ENCODE measurements around the gene FAM98A.
A peak's percentile ranks its signal among the peaks of the same experiment; 100 is the strongest.

Gene FAM98A

DNA sequence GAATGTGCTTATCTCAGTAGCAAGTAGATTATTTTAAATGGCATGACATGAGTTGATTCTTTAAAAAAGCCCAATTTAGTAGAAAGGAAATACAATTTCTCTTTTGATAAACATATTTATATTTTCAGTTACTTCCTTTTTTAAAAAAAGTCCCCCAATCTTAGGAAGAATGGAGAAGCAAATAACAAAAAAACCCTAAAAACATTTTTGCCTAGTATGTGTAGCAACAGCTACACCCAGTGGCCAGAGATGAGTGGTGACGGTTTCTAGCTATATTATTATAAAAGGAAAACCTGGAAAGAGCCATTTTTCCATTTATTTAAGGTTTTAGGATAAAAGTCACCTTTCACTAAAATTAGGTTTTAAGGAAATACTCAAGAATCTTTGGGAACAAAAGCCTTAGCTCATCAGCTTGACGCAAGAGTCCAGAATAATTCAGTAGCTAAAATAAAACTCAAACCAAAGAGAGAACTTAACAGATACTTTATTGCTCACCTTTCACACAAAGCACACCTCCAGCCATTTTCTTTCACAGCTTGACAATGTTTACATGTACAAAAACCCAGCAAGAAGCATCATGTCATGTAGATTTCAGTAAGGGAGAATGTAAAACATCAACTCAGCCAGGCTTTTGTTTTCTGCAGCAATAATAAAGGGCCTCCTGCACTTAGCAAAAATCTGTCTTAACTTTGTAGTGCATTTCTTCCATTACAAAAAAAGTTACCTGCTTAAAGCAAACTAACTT is 15.7 kb downstream of the FAM98A start:
- Mint-ChIP-seq H3K4me1 (ENCODE audit: low read depth in 2 of 2) (peaks cover 0 to 4% of the 10 kb centered on the region in 2 donors), H3K9me3 (no peaks in the 10 kb centered on the region), H3K27me3 (no peaks in the 10 kb centered on the region), H3K36me3 (ENCODE audit: insufficient read depth) (peaks cover 33% of the 10 kb centered on the region), H3K4me3 (no peak overlapping the region), H3K27ac (no peak overlapping the region)
- ATAC-seq (replicated peaks) (peak; percentile 57), DNase-seq (peak in 2 of 3 experiments; percentile 19 to 23)

GRCh38 chr2:33581872-33582271 is 17.2 kb downstream of the FAM98A start:
- peaks cover 0 to 4% of the 10 kb centered on the region in 2 donors for H3K4me1 Mint-ChIP-seq (ENCODE audit: low read depth in 2 of 2)
- H3K4me3 Mint-ChIP-seq: no peak overlapping the region
- no peaks in the 10 kb centered on the region for H3K27me3 Mint-ChIP-seq
- H3K9me3 Mint-ChIP-seq: no peaks in the 10 kb centered on the region
- ATAC-seq (replicated peaks) (no peak), DNase-seq (no peak)
- peaks cover 25% of the 10 kb centered on the region for H3K36me3 Mint-ChIP-seq (ENCODE audit: insufficient read depth)
- H3K27ac Mint-ChIP-seq: peak overlapping the region in 1 of 2 donors; percentile 15

DNA sequence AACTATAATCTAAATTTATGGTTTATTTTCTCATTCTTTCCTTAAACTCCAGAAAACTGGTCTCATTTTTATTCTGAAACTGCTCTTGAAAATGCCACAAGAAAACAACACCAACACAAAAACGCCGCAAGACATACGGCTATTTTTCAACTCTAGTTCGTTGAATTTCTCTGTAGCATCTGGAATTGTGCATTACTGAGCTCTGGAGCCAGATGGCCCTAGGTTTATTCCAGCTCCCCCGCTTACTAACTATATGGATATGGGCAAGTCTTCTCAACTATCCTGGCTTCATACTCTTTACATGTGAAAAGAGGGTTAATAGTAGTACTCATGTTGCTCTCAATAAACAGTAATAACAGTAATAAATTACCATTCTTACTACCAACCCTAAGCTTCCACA is 19.9 kb downstream of the FAM98A start:
- no peaks in the 10 kb centered on the region for H3K27me3 Mint-ChIP-seq
- ATAC-seq (replicated peaks): no peak
- H3K9me3 Mint-ChIP-seq: no peaks in the 10 kb centered on the region
- peaks cover 0 to 4% of the 10 kb centered on the region in 2 donors for H3K4me1 Mint-ChIP-seq (ENCODE audit: low read depth in 2 of 2)
- peaks cover 1% of the 10 kb centered on the region for H3K36me3 Mint-ChIP-seq (ENCODE audit: insufficient read depth)
- DNase-seq: no peak
- peak overlapping the region in 1 of 2 donors; percentile 22 for H3K27ac Mint-ChIP-seq
- H3K4me3 Mint-ChIP-seq: no peak overlapping the region

DNA sequence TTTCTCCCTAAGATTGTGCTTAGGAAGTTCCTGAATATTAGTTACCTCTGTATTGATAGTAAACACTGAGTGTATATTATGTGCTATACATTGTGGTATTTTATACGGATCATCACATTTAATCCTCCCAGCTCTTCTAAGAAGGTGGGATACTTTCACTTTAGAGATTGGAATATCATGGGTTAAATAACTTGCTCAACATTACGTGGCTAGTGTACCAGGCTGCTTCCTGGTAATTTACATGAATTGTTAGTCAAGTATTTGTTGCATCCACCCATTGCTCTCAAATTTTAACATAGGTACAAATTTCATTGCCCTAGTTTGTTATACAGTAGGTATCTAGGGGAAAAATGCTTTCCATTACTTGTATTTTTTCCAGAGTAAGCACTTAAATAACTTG is 21.4 kb downstream of the FAM98A start:
- no peaks in the 10 kb centered on the region for H3K9me3 Mint-ChIP-seq
- no peak overlapping the region for H3K27ac Mint-ChIP-seq
- ATAC-seq (replicated peaks) (no peak), DNase-seq (no peak)
- H3K4me3 Mint-ChIP-seq: no peak overlapping the region
- H3K4me1 Mint-ChIP-seq (ENCODE audit: low read depth in 2 of 2): peaks cover 0 to 4% of the 10 kb centered on the region in 2 donors
- H3K27me3 Mint-ChIP-seq: no peaks in the 10 kb centered on the region
- no peaks in the 10 kb centered on the region for H3K36me3 Mint-ChIP-seq (ENCODE audit: insufficient read depth)

DNA sequence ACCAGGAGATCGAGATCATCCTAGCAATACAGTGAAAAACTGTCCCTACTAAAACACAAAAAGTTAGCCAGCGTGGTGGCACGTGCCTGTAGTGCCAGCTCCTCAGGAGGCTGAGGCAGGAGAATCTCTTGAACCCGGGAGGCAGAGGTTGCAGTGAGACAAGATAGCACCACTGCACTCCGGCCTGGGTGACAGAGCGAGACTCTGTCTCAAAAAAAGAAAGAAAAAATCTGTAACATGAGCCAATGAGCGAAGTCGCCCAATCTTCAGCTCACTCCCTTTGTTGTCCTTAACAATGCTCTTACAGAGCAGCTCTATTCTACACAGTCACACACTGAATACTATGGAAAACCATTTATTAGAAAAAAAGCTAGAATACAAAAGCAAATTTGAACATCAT is 22.0 kb downstream of the FAM98A start:
- ATAC-seq (replicated peaks): no peak
- H3K36me3 Mint-ChIP-seq (ENCODE audit: insufficient read depth): no peaks in the 10 kb centered on the region
- H3K4me3 Mint-ChIP-seq: no peak overlapping the region
- H3K27ac Mint-ChIP-seq: peak overlapping the region in 1 of 2 donors; percentile 22
- peaks cover 0 to 4% of the 10 kb centered on the region in 2 donors for H3K4me1 Mint-ChIP-seq (ENCODE audit: low read depth in 2 of 2)
- H3K9me3 Mint-ChIP-seq: no peaks in the 10 kb centered on the region
- no peak for DNase-seq
- no peaks in the 10 kb centered on the region for H3K27me3 Mint-ChIP-seq

GRCh38 chr2:33573657-33574056 is 25.4 kb downstream of the FAM98A start:
- Mint-ChIP-seq H3K4me1 (ENCODE audit: low read depth in 2 of 2) (peaks cover 0 to 3% of the 10 kb centered on the region in 2 donors), H3K9me3 (no peaks in the 10 kb centered on the region), H3K36me3 (ENCODE audit: insufficient read depth) (no peaks in the 10 kb centered on the region), H3K27ac (no peak overlapping the region), H3K27me3 (no peaks in the 10 kb centered on the region), H3K4me3 (no peak overlapping the region)
- DNase-seq (no peak), ATAC-seq (replicated peaks) (no peak)

DNA sequence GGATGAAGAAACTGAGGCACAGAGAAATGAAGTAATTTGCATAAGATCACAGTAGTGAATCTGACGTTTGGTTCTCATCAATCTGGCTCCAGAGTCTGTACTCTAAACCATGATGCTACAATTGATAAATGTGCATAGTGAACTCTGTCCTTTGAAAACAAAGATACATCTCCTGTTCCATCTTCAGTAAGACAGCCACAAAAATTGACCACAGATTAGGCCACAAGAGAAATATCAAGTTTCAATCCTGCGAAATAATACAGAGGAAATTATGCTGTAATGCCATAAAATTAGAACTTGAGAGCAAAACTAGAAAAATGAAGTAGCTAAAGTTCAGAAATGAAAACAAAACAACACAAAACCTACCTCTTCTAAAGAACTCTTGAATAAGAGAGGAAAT is 28.4 kb downstream of the FAM98A start:
- DNase-seq (no peak), ATAC-seq (replicated peaks) (no peak)
- no peak overlapping the region for H3K27ac Mint-ChIP-seq
- H3K4me3 Mint-ChIP-seq: no peak overlapping the region
- no peaks in the 10 kb centered on the region for H3K9me3 Mint-ChIP-seq
- no peaks in the 10 kb centered on the region for H3K27me3 Mint-ChIP-seq
- H3K36me3 Mint-ChIP-seq (ENCODE audit: insufficient read depth): no peaks in the 10 kb centered on the region
- peaks cover 0 to 3% of the 10 kb centered on the region in 2 donors for H3K4me1 Mint-ChIP-seq (ENCODE audit: low read depth in 2 of 2)

GRCh38 chr2:33561872-33562271 is 37.2 kb downstream of the FAM98A start:
- H3K4me3 Mint-ChIP-seq: no peak overlapping the region
- no peaks in the 10 kb centered on the region for H3K4me1 Mint-ChIP-seq (ENCODE audit: low read depth in 2 of 2)
- no peaks in the 10 kb centered on the region for H3K36me3 Mint-ChIP-seq (ENCODE audit: insufficient read depth)
- H3K9me3 Mint-ChIP-seq: no peaks in the 10 kb centered on the region
- DNase-seq: no peak
- H3K27ac Mint-ChIP-seq: no peak overlapping the region
- H3K27me3 Mint-ChIP-seq: no peaks in the 10 kb centered on the region
- ATAC-seq (replicated peaks): no peak

DNA sequence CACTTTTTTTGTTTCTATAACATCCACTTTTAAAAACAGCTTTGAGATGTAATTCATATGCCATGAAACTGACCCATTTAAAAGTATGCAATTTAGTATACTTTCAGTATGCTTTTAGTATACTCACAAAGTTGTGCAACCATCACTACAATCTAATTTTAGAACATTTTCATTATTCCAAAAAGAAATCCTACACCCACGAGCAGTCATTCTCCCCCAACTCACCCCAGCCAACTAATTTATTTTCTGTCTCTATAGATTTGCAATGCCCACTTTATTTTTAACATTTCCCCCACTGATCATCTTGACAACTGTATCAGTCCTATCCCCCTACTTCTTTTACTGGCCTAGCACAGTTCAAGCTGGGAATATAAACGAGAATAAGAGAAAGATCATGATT is 39.1 kb downstream of the FAM98A start:
- Mint-ChIP-seq H3K36me3 (ENCODE audit: insufficient read depth) (no peaks in the 10 kb centered on the region), H3K9me3 (no peaks in the 10 kb centered on the region), H3K4me1 (ENCODE audit: low read depth in 2 of 2) (no peaks in the 10 kb centered on the region), H3K27me3 (no peaks in the 10 kb centered on the region), H3K27ac (no peak overlapping the region), H3K4me3 (no peak overlapping the region)
- no peak for DNase-seq
- ATAC-seq (replicated peaks): no peak

- no peak overlapping the region for H3K27ac Mint-ChIP-seq
- no peaks in the 10 kb centered on the region for H3K27me3 Mint-ChIP-seq
- ATAC-seq (replicated peaks) (no peak), DNase-seq (no peak)
- no peaks in the 10 kb centered on the region for H3K36me3 Mint-ChIP-seq (ENCODE audit: insufficient read depth)
- H3K9me3 Mint-ChIP-seq: no peaks in the 10 kb centered on the region
- peaks cover 0 to 4% of the 10 kb centered on the region in 2 donors for H3K4me1 Mint-ChIP-seq (ENCODE audit: low read depth in 2 of 2)
- H3K4me3 Mint-ChIP-seq: no peak overlapping the region
These were observed 39.8 kb downstream of the FAM98A start for GRCh38 chr2:33559328-33559727.

DNA sequence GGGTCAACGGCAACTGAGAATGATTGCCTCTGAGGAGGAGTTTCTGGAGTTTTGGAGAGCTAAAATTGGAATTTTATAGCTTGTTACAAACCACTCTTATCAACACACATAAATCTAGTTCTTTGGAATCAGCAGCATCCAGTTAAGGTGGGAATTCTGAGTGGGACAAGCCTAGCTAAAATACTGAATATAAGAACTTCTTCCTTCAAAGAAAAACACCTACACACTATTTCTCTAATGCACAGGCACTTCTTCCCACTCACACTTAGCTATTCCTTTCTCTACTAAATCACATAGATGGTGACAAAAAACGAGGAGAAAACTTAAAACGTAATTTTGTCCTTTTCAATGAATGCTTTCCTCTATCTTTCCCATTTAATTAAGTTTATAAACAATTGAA is 43.4 kb downstream of the FAM98A start:
- no peak for DNase-seq
- Mint-ChIP-seq H3K27me3 (no peaks in the 10 kb centered on the region), H3K9me3 (no peaks in the 10 kb centered on the region), H3K4me3 (no peak overlapping the region), H3K27ac (no peak overlapping the region), H3K36me3 (ENCODE audit: insufficient read depth) (peaks cover 7% of the 10 kb centered on the region), H3K4me1 (ENCODE audit: low read depth in 2 of 2) (peaks cover 0 to 4% of the 10 kb centered on the region in 2 donors)
- no peak for ATAC-seq (replicated peaks)

DNA sequence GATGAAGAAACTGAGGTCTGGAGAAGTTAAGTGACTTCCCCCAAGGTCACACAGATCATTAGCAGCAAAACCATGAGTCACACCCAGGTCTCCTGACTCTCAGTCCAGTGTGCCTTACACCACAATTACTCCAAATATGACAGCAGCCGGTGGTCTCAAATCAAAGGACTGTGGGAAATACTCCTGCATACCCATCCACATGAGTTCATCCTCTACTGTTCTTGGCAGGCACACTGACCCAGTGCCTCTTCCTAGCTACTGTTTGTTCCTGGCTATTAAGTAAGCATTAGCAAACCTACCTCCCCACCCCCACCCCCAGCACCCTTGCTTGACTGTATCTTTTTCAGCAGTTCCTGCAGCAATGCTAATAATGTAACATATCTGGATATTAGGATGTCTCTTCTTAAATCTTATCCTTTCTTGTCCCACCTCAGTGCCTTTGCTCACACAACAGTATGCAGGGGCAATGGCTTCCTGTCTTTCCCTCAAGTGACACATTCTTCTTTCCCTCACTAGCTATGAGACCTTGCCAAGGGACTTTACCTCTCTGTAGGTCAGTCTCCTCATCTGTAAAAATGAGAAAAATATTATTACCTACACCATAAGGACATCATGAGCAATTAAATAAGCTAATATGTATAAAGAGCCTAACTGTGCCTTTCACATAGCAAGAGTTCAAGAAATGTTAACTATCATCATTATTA is 46.2 kb downstream of the FAM98A start:
- DNase-seq (no peak), ATAC-seq (replicated peaks) (no peak)
- H3K27ac Mint-ChIP-seq: no peak overlapping the region
- peaks cover 0 to 4% of the 10 kb centered on the region in 2 donors for H3K4me1 Mint-ChIP-seq (ENCODE audit: low read depth in 2 of 2)
- H3K9me3 Mint-ChIP-seq: no peaks in the 10 kb centered on the region
- H3K27me3 Mint-ChIP-seq: no peaks in the 10 kb centered on the region
- H3K36me3 Mint-ChIP-seq (ENCODE audit: insufficient read depth): peaks cover 7% of the 10 kb centered on the region
- H3K4me3 Mint-ChIP-seq: no peak overlapping the region

DNA sequence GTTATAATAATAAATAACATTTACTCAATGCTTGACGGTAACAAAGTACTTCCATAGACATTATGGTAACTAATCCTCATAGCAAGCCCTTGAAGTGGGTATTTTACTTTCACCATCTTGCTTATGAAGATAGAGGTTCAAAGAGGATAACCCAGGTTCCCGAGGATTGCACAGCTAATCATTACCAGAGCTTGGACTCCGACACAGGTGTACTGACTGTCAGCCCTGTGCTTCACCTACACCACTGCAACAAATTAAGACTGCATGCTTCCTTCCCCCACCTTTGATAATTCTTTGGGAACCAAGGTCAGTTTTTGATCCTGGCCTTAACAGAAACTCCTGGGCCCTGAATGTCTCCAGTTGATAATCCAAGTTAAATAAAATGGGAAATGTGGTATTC is 48.9 kb downstream of the FAM98A start:
- ATAC-seq (replicated peaks): no peak
- no peaks in the 10 kb centered on the region for H3K27me3 Mint-ChIP-seq

GRCh38 chr2:33541243-33541642 is 57.9 kb downstream of the FAM98A start:
- ATAC-seq (replicated peaks) (no peak), DNase-seq (no peak)
- Mint-ChIP-seq H3K4me1 (ENCODE audit: low read depth in 2 of 2) (no peaks in the 10 kb centered on the region), H3K27me3 (no peaks in the 10 kb centered on the region), H3K27ac (no peak overlapping the region), H3K9me3 (no peaks in the 10 kb centered on the region), H3K36me3 (ENCODE audit: insufficient read depth) (no peaks in the 10 kb centered on the region), H3K4me3 (no peak overlapping the region)

More for the DNA sequence above, 48.9 kb downstream of the FAM98A start:
- Mint-ChIP-seq H3K27ac (no peak overlapping the region), H3K4me3 (no peak overlapping the region), H3K4me1 (ENCODE audit: low read depth in 2 of 2) (peaks cover 0 to 4% of the 10 kb centered on the region in 2 donors), H3K9me3 (no peaks in the 10 kb centered on the region), H3K36me3 (ENCODE audit: insufficient read depth) (peaks cover 7% of the 10 kb centered on the region)
- no peak for DNase-seq
